Measurements from ENCODE around the gene TXNDC11.

The TXNDC11 gene

DNA sequence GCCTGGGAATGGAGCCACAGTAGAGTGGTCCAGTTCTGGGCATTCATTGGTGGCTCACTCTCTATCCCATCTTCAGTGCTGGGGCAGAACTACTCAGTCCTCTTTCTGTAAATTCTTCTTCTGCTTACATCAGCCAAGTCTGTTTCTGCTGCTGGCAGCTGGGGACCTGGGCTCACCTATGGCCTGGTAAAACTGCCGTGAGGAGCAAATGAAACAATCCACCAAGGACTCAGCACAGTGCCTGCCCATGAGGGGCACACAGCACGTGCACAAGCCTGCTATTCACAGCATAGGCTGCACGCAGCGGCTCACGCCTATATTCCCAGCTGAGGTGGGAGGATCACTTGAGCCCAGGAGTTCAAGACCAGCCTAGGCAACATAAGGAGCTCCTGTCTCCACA is 105.3 kb downstream of the TXNDC11 start:
- no peak for DNase-seq
- Histone ChIP-seq H3K36me3 (replicated peaks) (no peaks in the 10 kb centered on the region), H3K27ac (no peak overlapping the region), H3K27me3 (replicated peaks) (no peaks in the 10 kb centered on the region), H3K4me3 (ENCODE audit: low read depth, low read length) (no peak overlapping the region)
- in situ Hi-C loops (cut with HindIII; ENCODE audit: low pct_ligation_motif_present, low sequenced_read_pairs) = no loop called here
- TF ChIP-seq, protein P1, sequence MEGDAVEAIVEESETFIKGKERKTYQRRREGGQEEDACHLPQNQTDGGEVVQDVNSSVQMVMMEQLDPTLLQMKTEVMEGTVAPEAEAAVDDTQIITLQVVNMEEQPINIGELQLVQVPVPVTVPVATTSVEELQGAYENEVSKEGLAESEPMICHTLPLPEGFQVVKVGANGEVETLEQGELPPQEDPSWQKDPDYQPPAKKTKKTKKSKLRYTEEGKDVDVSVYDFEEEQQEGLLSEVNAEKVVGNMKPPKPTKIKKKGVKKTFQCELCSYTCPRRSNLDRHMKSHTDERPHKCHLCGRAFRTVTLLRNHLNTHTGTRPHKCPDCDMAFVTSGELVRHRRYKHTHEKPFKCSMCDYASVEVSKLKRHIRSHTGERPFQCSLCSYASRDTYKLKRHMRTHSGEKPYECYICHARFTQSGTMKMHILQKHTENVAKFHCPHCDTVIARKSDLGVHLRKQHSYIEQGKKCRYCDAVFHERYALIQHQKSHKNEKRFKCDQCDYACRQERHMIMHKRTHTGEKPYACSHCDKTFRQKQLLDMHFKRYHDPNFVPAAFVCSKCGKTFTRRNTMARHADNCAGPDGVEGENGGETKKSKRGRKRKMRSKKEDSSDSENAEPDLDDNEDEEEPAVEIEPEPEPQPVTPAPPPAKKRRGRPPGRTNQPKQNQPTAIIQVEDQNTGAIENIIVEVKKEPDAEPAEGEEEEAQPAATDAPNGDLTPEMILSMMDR (IDR thresholded peaks at IDR 0.05; ENCODE audit: low read depth, low read length, missing control alignments) = no peak

DNA sequence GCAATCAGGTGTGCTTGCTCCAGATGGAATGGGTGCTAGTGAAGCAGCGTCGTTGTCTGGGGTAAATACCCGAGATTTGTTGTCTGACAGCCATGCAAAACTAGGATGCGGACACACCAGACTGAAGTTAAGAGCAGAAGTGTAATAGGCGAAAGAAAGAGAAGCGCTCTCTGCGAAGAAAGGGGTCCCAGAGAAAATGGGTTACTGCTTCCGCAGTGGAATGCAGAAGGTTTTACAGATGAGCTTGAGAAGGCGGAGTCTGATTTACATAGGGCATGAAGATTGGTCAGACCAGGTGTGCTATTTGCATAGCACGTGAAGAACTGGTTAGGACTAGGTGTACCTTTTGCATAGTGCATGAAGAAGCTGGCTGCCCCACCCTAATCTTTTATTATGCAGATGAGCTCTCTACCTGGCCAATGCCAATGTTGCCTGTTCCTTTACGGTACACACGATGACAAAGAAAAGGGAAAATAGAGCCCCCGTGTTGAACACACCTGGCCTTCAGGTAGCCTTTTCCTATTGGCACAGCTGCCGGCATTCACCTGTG is 106.4 kb downstream of the TXNDC11 start:
- no peaks in the 10 kb centered on the region for H3K36me3 ChIP-seq (replicated peaks)
- no peak overlapping the region for H3K27ac ChIP-seq
- TF ChIP-seq, protein P1 (IDR thresholded peaks at IDR 0.05; ENCODE audit: low read depth, low read length, missing control alignments) = no peak
- no peak for DNase-seq
- no peak overlapping the region for H3K4me3 ChIP-seq (ENCODE audit: low read depth, low read length)
- H3K27me3 ChIP-seq (replicated peaks) = no peaks in the 10 kb centered on the region
- in situ Hi-C loops (cut with HindIII; ENCODE audit: low pct_ligation_motif_present, low sequenced_read_pairs) = no loop called here

DNA sequence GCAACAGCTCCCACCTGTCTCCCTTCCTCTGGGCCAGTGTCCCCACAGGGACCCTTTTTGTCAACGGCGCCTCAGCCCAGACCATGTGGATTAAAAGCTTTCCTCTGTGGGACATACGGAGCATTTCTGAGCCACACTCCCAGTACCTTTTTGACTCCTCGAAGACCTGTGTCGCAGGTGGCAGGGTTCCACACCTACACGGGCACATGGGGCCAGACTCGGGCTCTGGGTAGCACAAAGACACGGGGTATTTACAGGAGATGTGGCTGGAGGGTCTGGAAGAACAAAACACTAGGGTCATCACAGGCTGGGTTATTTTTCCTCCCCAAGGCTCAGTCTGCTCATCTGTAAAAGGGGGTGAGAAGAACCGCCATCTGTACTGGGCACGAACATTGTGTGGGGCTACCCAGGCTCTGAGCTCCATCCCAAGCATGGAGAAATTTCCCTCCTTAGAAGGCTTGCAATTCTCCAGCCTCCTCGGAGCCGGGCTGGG is 106.9 kb downstream of the TXNDC11 start:
- in situ Hi-C loops (cut with HindIII; ENCODE audit: low pct_ligation_motif_present, low sequenced_read_pairs) = no loop called here
- TF ChIP-seq, protein P1 (IDR thresholded peaks at IDR 0.05; ENCODE audit: low read depth, low read length, missing control alignments) = no peak
- Histone ChIP-seq H3K27ac (no peak overlapping the region), H3K4me3 (ENCODE audit: low read depth, low read length) (no peak overlapping the region), H3K27me3 (replicated peaks) (no peaks in the 10 kb centered on the region), H3K36me3 (replicated peaks) (no peaks in the 10 kb centered on the region)
- DNase-seq = no peak

DNA sequence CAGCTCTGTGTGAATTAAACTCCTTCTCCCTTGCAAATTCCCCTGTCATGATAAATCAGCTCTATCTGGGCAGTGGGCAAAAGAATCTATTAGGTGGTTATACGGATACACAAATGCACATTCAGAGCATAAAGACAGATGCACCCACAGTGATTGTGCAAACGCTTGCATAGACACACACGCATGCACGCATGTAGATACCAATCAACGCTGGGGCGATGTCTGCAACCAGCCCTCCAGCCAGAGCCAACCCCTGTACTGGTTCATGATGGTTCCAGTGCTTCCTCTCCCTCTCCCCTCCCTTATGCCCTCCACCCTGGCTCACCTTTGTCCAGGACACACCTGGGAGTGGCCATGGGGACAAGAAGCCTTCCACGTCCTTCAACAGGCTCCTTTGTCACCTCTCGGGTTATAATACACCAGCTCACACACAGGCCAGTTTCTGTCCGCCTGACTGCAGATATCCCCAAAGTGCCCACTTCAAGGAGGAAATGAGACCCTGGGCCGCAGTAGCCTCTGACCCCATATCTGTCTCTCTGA is 107.5 kb downstream of the TXNDC11 start:
- DNase-seq = no peak
- no peak overlapping the region for H3K4me3 ChIP-seq (ENCODE audit: low read depth, low read length)
- H3K27me3 ChIP-seq (replicated peaks) = no peaks in the 10 kb centered on the region
- H3K36me3 ChIP-seq (replicated peaks) = no peaks in the 10 kb centered on the region
- in situ Hi-C loops (cut with HindIII; ENCODE audit: low pct_ligation_motif_present, low sequenced_read_pairs) = no loop called here
- TF ChIP-seq, protein P1 (IDR thresholded peaks at IDR 0.05; ENCODE audit: low read depth, low read length, missing control alignments) = no peak
- H3K27ac ChIP-seq = no peak overlapping the region

DNA sequence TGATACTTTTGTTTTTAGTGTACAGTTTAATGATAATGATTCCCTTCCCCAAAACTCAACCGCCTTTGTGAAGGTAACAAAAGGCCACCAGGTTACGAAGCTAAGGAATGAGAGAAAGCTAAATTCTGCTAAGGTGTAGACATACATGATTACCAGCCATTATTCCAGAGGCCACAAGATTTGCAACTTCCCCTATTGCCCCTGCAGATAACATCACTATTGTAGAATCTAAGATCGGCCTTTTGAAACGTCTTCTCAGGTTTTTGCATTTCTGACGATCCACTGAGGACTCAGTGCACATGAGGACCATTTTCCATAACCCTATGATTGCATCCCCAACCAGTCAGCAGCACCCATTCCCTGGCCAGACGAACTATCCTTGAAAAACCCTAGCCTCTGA is 108.3 kb downstream of the TXNDC11 start:
- H3K27ac ChIP-seq = no peak overlapping the region
- TF ChIP-seq, protein P1 (IDR thresholded peaks at IDR 0.05; ENCODE audit: low read depth, low read length, missing control alignments) = no peak
- no peak overlapping the region for H3K4me3 ChIP-seq (ENCODE audit: low read depth, low read length)
- H3K36me3 ChIP-seq (replicated peaks) = no peaks in the 10 kb centered on the region
- no peaks in the 10 kb centered on the region for H3K27me3 ChIP-seq (replicated peaks)
- in situ Hi-C loops (cut with HindIII; ENCODE audit: low pct_ligation_motif_present, low sequenced_read_pairs) = no loop called here
- DNase-seq = no peak

DNA sequence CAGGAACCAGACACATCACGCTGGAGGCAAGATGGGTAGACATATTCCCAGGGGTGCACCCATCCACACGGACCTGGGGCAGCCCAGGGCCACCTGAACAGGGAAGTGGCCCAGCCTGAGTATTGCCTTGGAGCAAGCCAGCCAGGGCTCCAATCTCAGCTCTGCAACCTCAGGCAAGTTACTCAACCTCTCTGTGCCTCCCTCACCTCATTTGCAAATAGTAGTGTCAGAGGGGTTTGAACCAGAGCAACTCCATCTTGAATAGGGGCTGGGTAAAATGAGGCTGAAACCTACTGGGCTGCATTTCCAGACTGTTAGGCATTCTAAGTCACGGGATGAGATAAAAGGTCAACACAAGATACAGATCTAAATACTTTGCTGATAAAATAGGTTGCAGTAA is 109.5 kb downstream of the TXNDC11 start:
- in situ Hi-C loops (cut with HindIII; ENCODE audit: low pct_ligation_motif_present, low sequenced_read_pairs) = no loop called here
- H3K27ac ChIP-seq = no peak overlapping the region
- DNase-seq = no peak
- no peaks in the 10 kb centered on the region for H3K36me3 ChIP-seq (replicated peaks)
- TF ChIP-seq, protein P1 (IDR thresholded peaks at IDR 0.05; ENCODE audit: low read depth, low read length, missing control alignments) = no peak
- H3K4me3 ChIP-seq (ENCODE audit: low read depth, low read length) = no peak overlapping the region
- no peaks in the 10 kb centered on the region for H3K27me3 ChIP-seq (replicated peaks)

Measured in brain microvascular endothelial cell (primary cell).